Neural progenitor cell (in vitro differentiated cells): ENCODE results near the gene CCL5.

Experiments used
- EZH2 ChIP-seq: fragments of 200-600 bp; sonication (generic); IDR thresholded peaks from 2 replicates; pipeline ENCODE4 v1.6.1; 2017; ENCODE audit warnings: antibody characterized with exemption, mild to moderate bottlenecking, moderate library complexity
- TF ChIP-seq, protein P1 (sequence below): fragments of 200-600 bp; sonication (generic); IDR thresholded peaks from 2 replicates; pipeline ENCODE4 v1.5.1; 2017; ENCODE audit warnings: antibody characterized with exemption, mild to moderate bottlenecking

GRCh38 chr17:35912942-35913341 lies 32.8 kb upstream of the CCL5 start:
- TF ChIP-seq, protein P1, sequence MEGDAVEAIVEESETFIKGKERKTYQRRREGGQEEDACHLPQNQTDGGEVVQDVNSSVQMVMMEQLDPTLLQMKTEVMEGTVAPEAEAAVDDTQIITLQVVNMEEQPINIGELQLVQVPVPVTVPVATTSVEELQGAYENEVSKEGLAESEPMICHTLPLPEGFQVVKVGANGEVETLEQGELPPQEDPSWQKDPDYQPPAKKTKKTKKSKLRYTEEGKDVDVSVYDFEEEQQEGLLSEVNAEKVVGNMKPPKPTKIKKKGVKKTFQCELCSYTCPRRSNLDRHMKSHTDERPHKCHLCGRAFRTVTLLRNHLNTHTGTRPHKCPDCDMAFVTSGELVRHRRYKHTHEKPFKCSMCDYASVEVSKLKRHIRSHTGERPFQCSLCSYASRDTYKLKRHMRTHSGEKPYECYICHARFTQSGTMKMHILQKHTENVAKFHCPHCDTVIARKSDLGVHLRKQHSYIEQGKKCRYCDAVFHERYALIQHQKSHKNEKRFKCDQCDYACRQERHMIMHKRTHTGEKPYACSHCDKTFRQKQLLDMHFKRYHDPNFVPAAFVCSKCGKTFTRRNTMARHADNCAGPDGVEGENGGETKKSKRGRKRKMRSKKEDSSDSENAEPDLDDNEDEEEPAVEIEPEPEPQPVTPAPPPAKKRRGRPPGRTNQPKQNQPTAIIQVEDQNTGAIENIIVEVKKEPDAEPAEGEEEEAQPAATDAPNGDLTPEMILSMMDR, result no peak
- TF ChIP-seq EZH2, result no peak
